PC-3 (cell line): ENCODE measurements around the gene C16orf46.

ENCODE experiments used
- EZH2 ChIP-seq: fragments of 300-600 bp; sonication (generic); IDR thresholded peaks from one replicate; pipeline ENCODE4 v1.6.1; 2017; ENCODE audit warnings: antibody characterized with exemption, mild to moderate bottlenecking, low read length; ENCODE audit not compliant: unreplicated experiment
- EZH2phosphoT487 ChIP-seq: fragments of 300-600 bp; sonication (generic); IDR thresholded peaks from 2 replicates; pipeline ENCODE4 v1.6.1; 2018; ENCODE audit warnings: mild to moderate bottlenecking, antibody characterized with exemption, low read length, borderline replicate concordance
- TF ChIP-seq, protein P1 (sequence below): fragments of 300-600 bp; sonication (generic); conservative IDR thresholded peaks from 2 replicates; pipeline ENCODE4 v1.5.1; 2017; ENCODE audit warnings: antibody characterized with exemption, low read depth, mild to moderate bottlenecking, low read length

DNA sequence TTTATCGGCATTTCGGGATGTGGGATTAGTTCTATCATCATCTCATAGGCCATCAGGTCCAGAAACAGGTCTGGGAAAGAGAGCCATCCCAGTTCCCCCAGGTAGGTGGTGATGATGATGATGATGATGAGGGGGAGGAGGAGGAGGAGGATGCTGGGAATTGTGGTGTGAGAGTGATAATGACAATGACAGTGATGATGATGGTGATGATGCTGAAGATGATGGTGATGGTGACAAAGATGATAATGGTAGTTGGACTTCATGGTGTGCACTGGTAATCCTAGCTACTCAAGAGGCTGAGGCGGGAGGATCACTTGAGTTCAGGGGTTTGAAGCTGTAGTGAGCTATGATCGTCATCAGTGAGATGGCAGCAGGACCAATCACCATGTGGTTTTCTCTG is 35.4 kb upstream of the C16orf46 start:
- TF ChIP-seq, protein P1, sequence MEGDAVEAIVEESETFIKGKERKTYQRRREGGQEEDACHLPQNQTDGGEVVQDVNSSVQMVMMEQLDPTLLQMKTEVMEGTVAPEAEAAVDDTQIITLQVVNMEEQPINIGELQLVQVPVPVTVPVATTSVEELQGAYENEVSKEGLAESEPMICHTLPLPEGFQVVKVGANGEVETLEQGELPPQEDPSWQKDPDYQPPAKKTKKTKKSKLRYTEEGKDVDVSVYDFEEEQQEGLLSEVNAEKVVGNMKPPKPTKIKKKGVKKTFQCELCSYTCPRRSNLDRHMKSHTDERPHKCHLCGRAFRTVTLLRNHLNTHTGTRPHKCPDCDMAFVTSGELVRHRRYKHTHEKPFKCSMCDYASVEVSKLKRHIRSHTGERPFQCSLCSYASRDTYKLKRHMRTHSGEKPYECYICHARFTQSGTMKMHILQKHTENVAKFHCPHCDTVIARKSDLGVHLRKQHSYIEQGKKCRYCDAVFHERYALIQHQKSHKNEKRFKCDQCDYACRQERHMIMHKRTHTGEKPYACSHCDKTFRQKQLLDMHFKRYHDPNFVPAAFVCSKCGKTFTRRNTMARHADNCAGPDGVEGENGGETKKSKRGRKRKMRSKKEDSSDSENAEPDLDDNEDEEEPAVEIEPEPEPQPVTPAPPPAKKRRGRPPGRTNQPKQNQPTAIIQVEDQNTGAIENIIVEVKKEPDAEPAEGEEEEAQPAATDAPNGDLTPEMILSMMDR: no peak
- TF ChIP-seq EZH2phosphoT487: no peak
- TF ChIP-seq EZH2: no peak
